Activated CD4-positive, alpha-beta memory T cell treated with anti-CD3 and anti-CD28 coated beads, Interleukin-2, amount 10 ng/mL, durations not matched to agents 7 days and 5 days (primary cell): ENCODE measurements around the gene CASP2. TPM values are rescaled to one million over a fixed set of nuclear protein-coding genes. Genes with fewer than 3 reads are reported as not detected.
A peak's percentile ranks its signal among the peaks of the same experiment; 100 is the strongest.
"Not testable (repeated sequence)": the region's sequence is repeated elsewhere in the genome, so short reads cannot be mapped to it uniquely, and the experiment has no call there.

Experiments
- CTCF ChIA-PET: fragments of 350-600 bp; sonication (Branson Sonifier 250); formaldehyde crosslinking; loops from one replicate; lab custom pipeline; 2021; ENCODE audit warnings: antibody characterized with exemption, inconsistent platforms; lab: Charles Lee
- POLR2A ChIA-PET: fragments of 350-600 bp; sonication (Branson Sonifier 250); formaldehyde crosslinking; loops from one replicate; lab custom pipeline; 2021; ENCODE audit warnings: antibody characterized with exemption; lab: Charles Lee
- DNase-seq: peaks from one replicate; pipeline ENCODE4 v3.0.0-alpha.2; 2020
- H3K27ac Mint-ChIP-seq: one replicate; pipeline ENCODE4 v1.8.0; 2021; ENCODE audit warnings: mild to moderate bottlenecking, mixed read lengths
- H3K27me3 Mint-ChIP-seq: one replicate; pipeline ENCODE4 v1.8.0; 2021; ENCODE audit warnings: mixed read lengths
- H3K36me3 Mint-ChIP-seq: one replicate; pipeline ENCODE4 v1.8.0; 2021; ENCODE audit warnings: low read depth, mixed read lengths
- H3K4me1 Mint-ChIP-seq: one replicate; pipeline ENCODE4 v1.8.0; 2021; ENCODE audit warnings: mixed read lengths
- H3K4me3 Mint-ChIP-seq: one replicate; pipeline ENCODE4 v1.8.0; 2021; ENCODE audit warnings: mild to moderate bottlenecking, mixed read lengths
- H3K9me3 Mint-ChIP-seq: one replicate; pipeline ENCODE4 v1.8.0; 2021; ENCODE audit warnings: mixed read lengths
- total RNA-seq, 2 experiments: library from RNA; stranded (reverse); gene quantifications; one replicate each; pipeline ENCODE4 v1.2.3, GENCODE V29; 2021

CASP2 gene
- total RNA-seq, 2 experiments from 2014 or later, result 117 to 122 TPM

DNA sequence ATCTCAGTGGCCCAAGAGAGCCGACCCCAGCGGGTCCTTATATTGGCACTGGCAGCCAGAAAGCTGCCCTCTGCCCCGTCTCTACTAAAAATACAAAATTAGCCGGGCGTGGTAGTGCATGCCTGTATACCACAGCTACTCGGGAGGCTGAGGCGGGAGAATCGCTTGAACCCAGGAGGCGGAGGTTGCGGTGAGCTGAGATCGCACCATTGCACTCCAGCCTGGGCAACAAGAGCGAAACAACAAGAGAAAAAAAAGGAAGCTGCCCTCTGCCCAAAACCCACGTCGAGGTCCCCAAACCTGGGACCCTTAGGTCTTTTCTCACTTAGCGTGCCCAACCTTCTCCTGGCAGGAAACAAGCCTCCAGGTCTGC, 24.0 kb upstream of the CASP2 start:
- not testable (repeated sequence) for H3K27me3 Mint-ChIP-seq, H3K9me3 Mint-ChIP-seq, DNase-seq
- Mint-ChIP-seq H3K27ac (peak overlapping the region; percentile 87), H3K36me3 (peaks cover 56% of the 10 kb centered on the region), H3K4me1 (peaks cover 73% of the 10 kb centered on the region), H3K4me3 (peak overlapping the region; percentile 97)
- ChIA-PET POLR2A (interaction anchor here (0.7 to 5.8 kb wide), 18 partner anchors 9 to 467 kb away, joined by 3 to 56 read pairs (median 14); partner anchors contain the start of genes CASP2 and ZYX), CTCF (interaction anchor here (0.6 to 15.3 kb wide), 13 partner anchors 9 to 115 kb away, joined by 3 to 178 read pairs (median 5); partner anchors contain the start of gene CASP2)

DNA sequence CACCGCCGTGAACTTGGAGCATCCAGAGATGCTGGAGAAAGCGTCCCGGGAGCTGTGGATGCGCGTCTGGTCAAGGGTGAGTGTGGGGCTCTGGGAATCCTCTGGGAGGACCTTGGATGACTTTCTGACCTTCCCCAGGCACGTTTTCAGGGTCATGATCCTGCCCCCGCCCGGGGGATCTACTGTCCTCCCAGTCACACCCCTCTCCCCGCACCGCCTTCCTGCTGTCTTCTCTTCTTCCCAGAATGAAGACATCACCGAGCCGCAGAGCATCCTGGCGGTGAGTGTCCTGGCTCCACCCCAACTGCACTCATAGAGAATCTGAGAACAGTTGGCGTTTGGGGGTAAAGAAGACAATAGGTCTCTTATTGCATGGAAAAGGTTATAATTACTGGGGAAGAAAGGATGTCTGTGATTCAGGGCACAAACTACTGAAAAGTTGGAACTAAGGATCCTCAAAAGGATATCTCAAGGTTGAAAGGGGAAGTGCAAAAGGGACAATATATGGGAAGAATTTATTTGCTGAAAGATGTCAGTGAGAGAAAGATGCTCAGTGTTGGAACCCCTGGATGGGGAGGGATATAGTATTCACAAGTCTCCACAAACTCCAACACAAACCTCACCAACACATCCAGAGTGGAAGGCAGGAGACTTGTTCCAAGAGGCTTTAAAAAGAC, 23.0 kb upstream of the CASP2 start:
- Mint-ChIP-seq H3K27me3 (no peaks in the 10 kb centered on the region), H3K36me3 (peaks cover 66% of the 10 kb centered on the region), H3K4me1 (peaks cover 72% of the 10 kb centered on the region), H3K27ac (peak overlapping the region; percentile 87), H3K9me3 (peaks cover 5% of the 10 kb centered on the region), H3K4me3 (peak overlapping the region; percentile 97)
- ChIA-PET CTCF (interaction anchor here (0.7 to 15.3 kb wide), 10 partner anchors 10 to 36 kb away, joined by 3 to 178 read pairs (median 4); no protein-coding TSS in a partner anchor), POLR2A (interaction anchor here (0.7 to 5.8 kb wide), 13 partner anchors 10 to 115 kb away, joined by 3 to 56 read pairs (median 23); partner anchors contain the start of genes CASP2 and ZYX)
- no peak for DNase-seq

DNA sequence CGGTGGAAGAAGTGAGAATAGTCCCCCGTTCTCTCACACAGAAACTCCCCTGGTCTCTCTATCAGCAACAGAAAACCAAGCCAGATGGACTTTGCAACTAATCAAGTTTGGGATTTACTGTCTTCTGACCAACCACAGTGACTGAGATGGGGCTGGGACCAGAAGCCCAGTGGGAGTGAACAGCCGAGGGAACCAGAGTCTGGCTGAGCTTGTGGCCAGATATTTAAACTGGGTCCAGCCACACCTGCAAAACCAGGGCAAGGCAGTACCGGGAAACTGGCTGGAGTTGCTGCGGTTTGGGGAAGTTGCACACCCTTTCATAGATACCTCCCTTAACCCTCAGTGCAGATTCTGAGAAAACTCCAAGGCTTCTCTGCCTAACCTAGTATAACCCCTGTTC, 18.9 kb upstream of the CASP2 start:
- H3K27me3 Mint-ChIP-seq, result no peaks in the 10 kb centered on the region
- no peaks in the 10 kb centered on the region for H3K9me3 Mint-ChIP-seq
- H3K27ac Mint-ChIP-seq, result no peak overlapping the region
- POLR2A ChIA-PET, result interaction anchor here (0.7 to 1.6 kb wide), 6 partner anchors 9 to 35 kb away, joined by 3 to 6 read pairs (median 4); partner anchors contain the start of gene CASP2
- CTCF ChIA-PET, result interaction anchor here (15.3 kb wide), 1 partner anchor 28 kb away, joined by 178 read pairs; no protein-coding TSS in a partner anchor
- H3K4me1 Mint-ChIP-seq, result peaks cover 59% of the 10 kb centered on the region
- DNase-seq, result no peak
- peaks cover 72% of the 10 kb centered on the region for H3K36me3 Mint-ChIP-seq
- H3K4me3 Mint-ChIP-seq, result no peak overlapping the region

DNA sequence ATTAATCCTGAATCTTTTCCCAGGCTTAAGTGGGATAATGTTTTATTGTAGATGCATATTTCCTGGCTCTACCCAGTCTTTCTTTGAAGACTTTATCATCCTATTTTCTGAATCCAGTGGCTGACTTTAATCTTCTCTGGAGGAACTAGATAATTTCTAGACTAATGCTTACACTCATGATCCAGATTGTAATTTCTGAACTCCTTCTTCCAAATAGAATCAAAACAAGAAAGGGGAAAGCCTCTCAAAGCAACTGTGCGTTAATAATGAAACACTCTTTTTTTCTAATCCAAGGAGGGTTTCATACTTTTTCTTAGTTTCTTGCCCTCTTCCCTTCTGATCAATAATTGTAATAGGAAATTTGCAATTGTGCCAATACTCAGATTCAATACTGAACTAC, 16.9 kb upstream of the CASP2 start:
- peaks cover 40% of the 10 kb centered on the region for H3K4me1 Mint-ChIP-seq
- no peak for DNase-seq
- peaks cover 54% of the 10 kb centered on the region for H3K36me3 Mint-ChIP-seq
- no peaks in the 10 kb centered on the region for H3K9me3 Mint-ChIP-seq
- no peak overlapping the region for H3K4me3 Mint-ChIP-seq
- no peaks in the 10 kb centered on the region for H3K27me3 Mint-ChIP-seq
- CTCF ChIA-PET, result interaction anchor here (1.6 to 5.9 kb wide), 2 partner anchors 9 to 31 kb away, joined by 4 to 27 read pairs; no protein-coding TSS in a partner anchor
- H3K27ac Mint-ChIP-seq, result no peak overlapping the region
- POLR2A ChIA-PET, result no interaction called here

DNA sequence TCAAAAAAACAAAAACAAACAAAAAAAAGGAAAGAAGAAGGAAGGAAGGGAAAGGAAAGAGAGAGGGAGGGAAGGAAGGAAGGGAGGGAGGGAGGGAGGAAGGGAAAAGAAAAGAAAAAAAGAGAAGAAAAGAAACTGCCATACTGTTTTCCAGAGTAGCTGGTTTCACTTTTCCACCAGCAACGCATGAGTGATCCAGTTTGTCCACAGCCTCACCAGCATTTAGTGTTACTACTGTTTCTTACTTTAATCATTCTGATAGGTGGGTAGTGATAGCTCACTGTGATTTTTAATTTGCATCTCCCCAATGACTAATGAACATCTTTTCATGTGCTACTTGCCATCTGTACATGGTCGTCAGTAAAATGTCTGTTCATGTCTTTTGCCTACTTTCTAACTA, 15.3 kb upstream of the CASP2 start:
- H3K36me3 Mint-ChIP-seq, result peaks cover 41% of the 10 kb centered on the region
- POLR2A ChIA-PET, result interaction anchor here (1.3 kb wide), 1 partner anchor 15 kb away, joined by 5 read pairs; the partner anchor contains the start of gene CASP2
- CTCF ChIA-PET, result interaction anchor here (1.4 to 5.9 kb wide), 4 partner anchors 9 to 33 kb away, joined by 5 to 27 read pairs (median 6); partner anchors contain the start of gene GSTK1
- H3K4me1 Mint-ChIP-seq, result peaks cover 25% of the 10 kb centered on the region
- H3K27ac Mint-ChIP-seq, result no peak overlapping the region
- H3K27me3 Mint-ChIP-seq, result no peaks in the 10 kb centered on the region
- no peak for DNase-seq
- no peak overlapping the region for H3K4me3 Mint-ChIP-seq
- H3K9me3 Mint-ChIP-seq, result no peaks in the 10 kb centered on the region

DNA sequence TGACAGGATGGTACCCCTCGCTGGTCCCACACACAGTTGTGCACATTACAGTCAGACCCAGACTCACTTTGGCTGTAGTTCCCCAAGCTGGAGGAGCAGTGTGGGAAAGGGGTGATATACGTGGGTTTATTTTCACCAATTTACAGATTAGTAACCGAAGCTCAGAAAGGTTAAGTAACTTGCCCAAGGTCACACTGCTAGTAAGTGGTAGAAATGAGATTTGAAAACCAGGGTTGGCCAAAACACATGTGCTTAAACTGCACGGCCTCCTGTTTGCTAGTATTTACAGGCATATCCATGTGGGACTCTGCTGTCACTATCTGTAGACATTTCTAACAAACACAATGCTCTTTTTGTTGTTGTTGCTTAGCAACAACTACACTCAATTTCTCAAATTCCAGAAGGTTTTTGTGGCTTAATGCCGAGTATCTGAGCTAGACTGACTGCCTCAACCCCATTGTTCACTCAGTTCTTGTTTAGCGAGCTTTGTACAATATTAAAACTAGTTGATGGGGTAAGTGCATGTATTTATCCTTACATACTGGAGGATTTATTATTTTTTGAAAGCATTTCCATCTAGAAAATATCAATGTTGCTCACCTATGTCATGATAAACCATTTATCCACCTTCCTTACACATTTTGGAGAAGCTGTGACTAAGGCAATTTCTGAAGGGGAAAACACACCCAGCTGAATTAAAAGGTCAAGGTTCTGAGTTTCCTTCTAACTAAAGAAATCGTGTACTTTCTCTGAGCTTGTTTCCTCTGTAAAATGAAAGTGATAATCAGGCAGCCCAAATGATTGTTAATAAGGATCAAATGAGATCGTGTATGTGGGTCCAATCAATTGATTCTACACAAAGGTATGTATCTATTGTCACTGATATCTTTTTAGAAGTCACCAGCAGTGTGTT, 8.7 kb upstream of the CASP2 start:
- no peak for DNase-seq

DNA sequence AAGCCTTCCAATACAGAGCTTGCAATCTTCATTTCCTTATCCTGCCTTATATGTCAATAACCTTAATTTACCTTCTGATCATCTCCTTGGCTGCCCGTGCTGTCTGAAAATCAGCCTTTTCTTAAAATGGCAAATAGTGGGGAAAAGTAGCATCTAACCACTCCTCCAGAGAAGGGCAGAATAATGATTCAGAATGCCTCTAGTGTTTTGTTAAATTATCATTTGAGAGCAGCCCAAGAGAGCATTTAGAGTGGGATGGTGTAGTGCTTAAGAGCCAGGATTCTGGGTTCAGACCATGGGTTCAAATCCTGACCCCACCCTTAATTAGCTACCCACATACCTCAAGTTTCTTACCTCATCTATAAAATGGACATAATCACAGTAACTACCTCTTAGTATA, 8.0 kb upstream of the CASP2 start:
- H3K27ac Mint-ChIP-seq, result peak overlapping the region; percentile 70
- no peaks in the 10 kb centered on the region for H3K9me3 Mint-ChIP-seq
- H3K4me3 Mint-ChIP-seq, result peak overlapping the region; percentile 65
- DNase-seq, result no peak
- no peaks in the 10 kb centered on the region for H3K36me3 Mint-ChIP-seq
- no peaks in the 10 kb centered on the region for H3K27me3 Mint-ChIP-seq
- POLR2A ChIA-PET, result interaction anchor here (0.9 to 6.4 kb wide), 14 partner anchors 8 to 104 kb away, joined by 4 to 56 read pairs (median 6); partner anchors contain the start of genes CASP2 and GSTK1
- CTCF ChIA-PET, result interaction anchor here (0.8 to 3.6 kb wide), 12 partner anchors 8 to 100 kb away, joined by 3 to 30 read pairs (median 6); partner anchors contain the start of genes CASP2 and GSTK1
- peaks cover 43% of the 10 kb centered on the region for H3K4me1 Mint-ChIP-seq

More for the DNA sequence above, 8.7 kb upstream of the CASP2 start:
- no peaks in the 10 kb centered on the region for H3K27me3 Mint-ChIP-seq
- ChIA-PET CTCF (interaction anchor here (0.6 to 3.6 kb wide), 15 partner anchors 9 to 101 kb away, joined by 3 to 30 read pairs (median 4); partner anchors contain the start of genes CASP2 and GSTK1), POLR2A (interaction anchor here (0.9 to 6.4 kb wide), 15 partner anchors 8 to 105 kb away, joined by 4 to 56 read pairs (median 6); partner anchors contain the start of genes CASP2 and GSTK1)
- peaks cover 41% of the 10 kb centered on the region for H3K4me1 Mint-ChIP-seq
- H3K27ac Mint-ChIP-seq, result peak overlapping the region; percentile 70
- no peaks in the 10 kb centered on the region for H3K9me3 Mint-ChIP-seq
- H3K4me3 Mint-ChIP-seq, result peak overlapping the region; percentile 65
- no peaks in the 10 kb centered on the region for H3K36me3 Mint-ChIP-seq

DNA sequence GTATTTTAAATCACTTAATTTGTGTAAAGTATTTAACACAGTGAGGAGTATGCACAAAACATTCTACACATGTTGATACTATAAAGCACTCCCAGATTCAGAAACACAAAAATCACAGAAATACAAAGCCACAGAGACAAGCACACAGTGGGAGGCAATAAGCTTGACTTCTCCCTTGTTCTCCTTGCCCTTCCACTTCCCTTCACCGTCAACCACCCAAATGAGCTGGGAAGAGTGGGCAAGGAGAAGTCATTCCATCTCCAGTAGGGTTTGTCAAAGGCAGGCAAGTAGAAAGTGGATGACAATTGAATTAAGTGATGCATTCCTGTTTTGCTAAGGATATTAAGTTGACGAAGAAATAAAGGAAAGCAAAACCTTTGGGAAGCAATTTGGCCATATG, 7.6 kb upstream of the CASP2 start:
- CTCF ChIA-PET, result interaction anchor here (0.8 to 3.6 kb wide), 10 partner anchors 7 to 99 kb away, joined by 3 to 30 read pairs (median 8); partner anchors contain the start of genes CASP2 and GSTK1
- Mint-ChIP-seq H3K9me3 (no peaks in the 10 kb centered on the region), H3K4me1 (peaks cover 43% of the 10 kb centered on the region)

DNA sequence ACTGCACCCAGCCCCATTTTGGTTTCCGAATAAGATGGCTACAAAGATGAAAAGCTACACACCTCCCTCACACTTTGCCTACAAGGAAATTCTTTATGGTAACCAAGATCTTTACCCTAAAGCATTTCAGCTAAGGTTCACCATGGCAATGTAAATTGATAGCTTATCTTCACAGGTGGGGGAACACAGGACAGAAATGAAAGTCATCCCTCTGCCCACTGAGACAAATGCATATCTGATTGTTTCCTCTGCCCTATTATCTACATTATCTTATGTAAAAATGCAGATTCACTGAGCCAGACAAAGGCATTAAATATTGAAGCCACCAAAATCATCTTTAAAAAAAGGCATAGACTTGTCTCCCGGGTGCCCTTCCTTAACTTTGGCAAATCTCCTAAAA, 6.6 kb upstream of the CASP2 start:
- no peaks in the 10 kb centered on the region for H3K36me3 Mint-ChIP-seq
- CTCF ChIA-PET, result interaction anchor here (1.1 to 3.6 kb wide), 5 partner anchors 18 to 41 kb away, joined by 3 to 30 read pairs (median 9); no protein-coding TSS in a partner anchor
- peaks cover 43% of the 10 kb centered on the region for H3K4me1 Mint-ChIP-seq
- H3K4me3 Mint-ChIP-seq, result no peak overlapping the region
- peaks cover under 1% of the 10 kb centered on the region for H3K9me3 Mint-ChIP-seq
- no peak for DNase-seq
- H3K27ac Mint-ChIP-seq, result no peak overlapping the region
- H3K27me3 Mint-ChIP-seq, result no peaks in the 10 kb centered on the region
- POLR2A ChIA-PET, result interaction anchor here (1.5 to 6.4 kb wide), 3 partner anchors 17 to 41 kb away, joined by 3 to 56 read pairs (median 14); partner anchors contain the start of gene GSTK1

More for the DNA sequence above, 7.6 kb upstream of the CASP2 start:
- no peaks in the 10 kb centered on the region for H3K36me3 Mint-ChIP-seq
- no peaks in the 10 kb centered on the region for H3K27me3 Mint-ChIP-seq
- peak overlapping the region; percentile 22 for H3K4me3 Mint-ChIP-seq
- DNase-seq, result no peak
- POLR2A ChIA-PET, result interaction anchor here (1.1 to 6.4 kb wide), 8 partner anchors 7 to 104 kb away, joined by 4 to 56 read pairs (median 8); partner anchors contain the start of genes CASP2 and GSTK1
- H3K27ac Mint-ChIP-seq, result peak overlapping the region; percentile 70

DNA sequence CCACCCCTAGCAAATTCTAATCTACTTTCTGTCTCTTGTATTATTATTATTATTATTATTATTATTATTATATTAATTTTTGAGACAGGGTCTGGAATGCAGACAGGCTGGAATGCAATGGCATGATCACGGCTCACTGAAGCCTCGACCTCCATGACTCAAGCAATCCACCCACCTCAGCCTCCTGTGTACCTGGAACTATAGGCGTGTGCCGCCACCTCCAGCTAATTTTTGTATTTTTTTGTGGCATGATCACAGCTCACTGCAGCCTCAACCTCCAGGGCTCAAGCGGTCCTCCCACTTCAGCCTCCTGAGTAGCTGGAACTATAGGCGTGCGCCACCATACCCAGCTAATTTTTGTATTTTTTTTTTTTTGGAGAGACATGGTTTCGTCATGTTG, 6.0 kb upstream of the CASP2 start:
- peaks cover 3% of the 10 kb centered on the region for H3K36me3 Mint-ChIP-seq
- DNase-seq, result no peak
- H3K4me3 Mint-ChIP-seq, result no peak overlapping the region
- H3K27me3 Mint-ChIP-seq, result no peaks in the 10 kb centered on the region
- H3K27ac Mint-ChIP-seq, result no peak overlapping the region
- ChIA-PET POLR2A (interaction anchor here (1.5 to 6.4 kb wide), 2 partner anchors 18 to 42 kb away, joined by 3 to 56 read pairs; partner anchors contain the start of gene GSTK1), CTCF (interaction anchor here (1.1 to 3.6 kb wide), 2 partner anchors 17 to 42 kb away, joined by 3 to 30 read pairs; no protein-coding TSS in a partner anchor)
- H3K4me1 Mint-ChIP-seq, result peaks cover 48% of the 10 kb centered on the region
- peaks cover 3% of the 10 kb centered on the region for H3K9me3 Mint-ChIP-seq

DNA sequence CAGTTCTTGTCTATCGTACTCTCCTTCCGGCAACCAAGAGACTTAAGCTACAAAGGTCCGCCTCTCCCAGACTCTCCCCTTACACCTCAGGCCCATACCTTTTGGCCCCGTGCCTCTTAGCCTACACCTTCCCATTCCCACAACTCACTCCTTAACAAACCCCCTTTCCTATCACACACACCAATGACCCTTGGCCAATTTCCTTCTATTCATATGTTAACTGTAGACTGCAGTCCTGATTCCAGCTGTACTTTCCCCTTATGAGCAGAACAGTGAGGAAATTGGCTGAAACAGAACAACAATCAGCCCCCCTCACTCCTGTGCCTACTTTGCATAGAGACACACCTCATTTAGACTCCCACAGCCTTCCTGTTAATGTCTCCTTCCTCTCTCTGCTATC, 4.8 kb upstream of the CASP2 start:
- Mint-ChIP-seq H3K27me3 (no peaks in the 10 kb centered on the region), H3K4me3 (no peak overlapping the region), H3K4me1 (peaks cover 58% of the 10 kb centered on the region), H3K9me3 (peaks cover 7% of the 10 kb centered on the region), H3K36me3 (peaks cover 8% of the 10 kb centered on the region), H3K27ac (no peak overlapping the region)
- ChIA-PET CTCF (interaction anchor here (1.0 to 1.2 kb wide), 2 partner anchors 38 to 43 kb away, joined by 3 to 5 read pairs; no protein-coding TSS in a partner anchor), POLR2A (interaction anchor here (6.4 kb wide), 1 partner anchor 19 kb away, joined by 56 read pairs; the partner anchor contains the start of gene GSTK1)
- DNase-seq, result no peak
